Heart right ventricle (tissue), 16 donors: ENCODE data around the gene ROPN1. TPM values are rescaled to one million over a fixed set of nuclear protein-coding genes. Genes with fewer than 3 reads are reported as not detected.
A peak's percentile ranks its signal among the peaks of the same experiment; 100 is the strongest.
"Not testable (repeated sequence)": the region's sequence is repeated elsewhere in the genome, so short reads cannot be mapped to it uniquely, and the experiment has no call there.

Experiments used
- ATAC-seq, 8 donors: fragments of 200-7000 bp; cut with Tn5 transposase; one replicate each; pipeline ENCODE4 v1.9.1; 2020; ENCODE audit warnings: mild to moderate bottlenecking in 8 of 8, moderate library complexity in 8 of 8, moderate number of reproducible peaks in 1 of 8
- DNase-seq, 2 donors: peaks; one replicate each; pipeline ENCODE4 v3.0.0-alpha.2; 2020
- H3K27ac ChIP-seq, 10 donors: fragments of 200-600 bp; sonication (generic) in 2 of 10; one replicate each; pipeline versions ENCODE4 v1.5.0 to v1.8.0; 2020 to 2022; ENCODE audit warnings: mild to moderate bottlenecking in 3 of 10
- H3K27me3 ChIP-seq, 7 donors: fragments of 200-600 bp; one replicate each; pipeline ENCODE4 v1.8.0; 2021 to 2022; ENCODE audit warnings: mild to moderate bottlenecking in 2 of 7
- H3K36me3 ChIP-seq, 9 donors: fragments of 200-600 bp; sonication (generic) in 1 of 9; one replicate each; pipeline versions ENCODE4 v1.5.0 to v1.8.0; 2020 to 2022; ENCODE audit warnings: mild to moderate bottlenecking in 2 of 9
- H3K4me1 ChIP-seq, 9 donors: fragments of 200-600 bp; sonication (generic) in 1 of 9; one replicate each; pipeline versions ENCODE4 v1.5.0 to v1.8.0; 2020 to 2022; ENCODE audit warnings: mild to moderate bottlenecking in 4 of 9
- H3K4me3 ChIP-seq, 10 donors: fragments of 200-600 bp; sonication (generic) in 2 of 10; one replicate each; pipeline versions ENCODE4 v1.5.0 to v1.8.0; 2020 to 2022; ENCODE audit warnings: mild to moderate bottlenecking in 7 of 10, moderate library complexity in 2 of 10
- H3K9me3 ChIP-seq, 11 donors: fragments of 200-600 bp in 10 of 11; sonication (generic) in 2 of 11; one replicate each; pipeline versions ENCODE4 v1.5.0 to v1.8.0; 2013 to 2022; ENCODE audit warnings: mild to moderate bottlenecking in 2 of 11, control low read depth in 1 of 11, moderate library complexity in 1 of 11
- WGBS, 2 donors: extraction: QIAGEN DNeasy Blood & Tissue Kit; methylation state at CpG; one replicate each; pipeline ENCODE4 v1.1.7; 2013; ENCODE audit warnings: inconsistent platforms in 1 of 2; 5-methylcytosine and 5-hydroxymethylcytosine counted together
- intact Hi-C, 10 donors: fragments of 100-400 bp; cut with DNase I; formaldehyde crosslinking; loops; one replicate each; pipeline versions ENCODE4 v1.11.1 to v1.14.2; 2022
- polyA plus RNA-seq, 2 donors: library from polyadenylated mRNA; stranded (reverse); fragments of 200-250 nt; gene quantifications; one replicate each; pipeline ENCODE4 v1.2.3, GENCODE V29; 2013
- total RNA-seq, 10 donors: library from RNA; stranded (reverse); fragmentation: NEBNext Ultra II Directional in 3 of 10; extraction: Animal tissue kit (Norgen Biotek cat#: 25700) in 3 of 10; gene quantifications; one replicate each; pipeline versions ENCODE4 v1.2.1 to v1.2.4, GENCODE V29; 2021 to 2023
- TF ChIP-seq, protein P1 (sequence below), 9 donors: fragments of 200-600 bp; sonication (generic) in 2 of 9; IDR thresholded peaks; one replicate each; pipeline versions ENCODE4 v1.5.0 to v1.8.0; 2021 to 2022; ENCODE audit warnings: antibody characterized with exemption in 9 of 9, mild to moderate bottlenecking in 5 of 9, moderate library complexity in 1 of 9
- donor health status: Arrhythmogenic right ventricular cardiomyopathy.
- donor health status: ischemic (EF 13 %, LVEDD 7.1; RV severe dilation, severe dysfunction).
- donor health status: healthy with polysubstance abuse.
- donor health status: DM: no; HTN: yes; CAD: no.
- donor health status: DM: no; HTN: no; CAD: no.
- donor health status: ischemic (EF 25% LVEDD 6.9; RV normal size, moderate dysfunction).
- donor health status: ischemic (EF 25% LVEDD 5.7; RV mildly dilated, moderate dysfunction).
- donor health status: healthy.
- donor health status: DM: yes; HTN: yes; CAD: no.
- donor health status: Ischemic cardiomyopathy.
- donor health status: ischemic (EF 35%, LVEDD 5.7; RV mildly dilated, moderate dysfunction).
- donor health status: nonischemic (EF 11% LVEDD 7.7; RV severe dilation, severe dysfunction).
- donor health status: DM: yes; HTN: yes; CAD: no.
- donor health status: PGD.
- donor health status: ischemic (EF 29% LVEDD 5.4; RV normal size, mild dysfunction).
- donor health status: nonischemic (EF 23%, LVEDD 6.1; RV moderate dilation, normal function).

Gene ROPN1
- total and polyA plus RNA-seq, 12 donors, result 0.28 to 2.0 (median 0.42) TPM; not detected in 5

DNA sequence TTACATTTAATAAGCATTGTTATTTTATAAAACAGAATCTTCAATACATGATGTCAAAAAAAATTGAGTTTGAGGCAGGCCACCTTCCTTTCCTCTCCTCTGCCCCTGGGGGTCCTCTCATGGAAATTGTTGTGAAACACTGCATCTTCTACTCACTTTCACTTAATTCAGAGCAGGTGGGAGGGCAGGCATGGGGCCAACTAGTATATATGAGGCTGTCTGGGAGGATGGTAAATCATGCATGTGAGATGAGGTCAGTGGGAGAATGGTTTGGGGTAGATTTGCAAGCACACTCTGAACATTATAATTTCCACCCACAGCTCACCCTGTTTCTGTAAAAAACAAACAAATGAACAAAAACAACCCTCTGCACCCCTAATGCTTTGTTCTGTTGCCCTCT, 20.5 kb downstream of the ROPN1 start:
- no peaks in the 10 kb centered on the region for H3K9me3 ChIP-seq
- H3K4me3 ChIP-seq, result no peak overlapping the region
- peaks cover 0 to 15% (median 0%) of the 10 kb centered on the region in 7 donors for H3K27me3 ChIP-seq
- intact Hi-C loops, result loop anchor here in 1 of 10 donors (10.0 kb wide), 1 partner anchor 327 kb away; no protein-coding TSS in a partner anchor
- no peak overlapping the region for H3K27ac ChIP-seq
- H3K36me3 ChIP-seq, result no peaks in the 10 kb centered on the region
- ATAC-seq (no peak), DNase-seq (no peak)
- TF ChIP-seq, protein P1, sequence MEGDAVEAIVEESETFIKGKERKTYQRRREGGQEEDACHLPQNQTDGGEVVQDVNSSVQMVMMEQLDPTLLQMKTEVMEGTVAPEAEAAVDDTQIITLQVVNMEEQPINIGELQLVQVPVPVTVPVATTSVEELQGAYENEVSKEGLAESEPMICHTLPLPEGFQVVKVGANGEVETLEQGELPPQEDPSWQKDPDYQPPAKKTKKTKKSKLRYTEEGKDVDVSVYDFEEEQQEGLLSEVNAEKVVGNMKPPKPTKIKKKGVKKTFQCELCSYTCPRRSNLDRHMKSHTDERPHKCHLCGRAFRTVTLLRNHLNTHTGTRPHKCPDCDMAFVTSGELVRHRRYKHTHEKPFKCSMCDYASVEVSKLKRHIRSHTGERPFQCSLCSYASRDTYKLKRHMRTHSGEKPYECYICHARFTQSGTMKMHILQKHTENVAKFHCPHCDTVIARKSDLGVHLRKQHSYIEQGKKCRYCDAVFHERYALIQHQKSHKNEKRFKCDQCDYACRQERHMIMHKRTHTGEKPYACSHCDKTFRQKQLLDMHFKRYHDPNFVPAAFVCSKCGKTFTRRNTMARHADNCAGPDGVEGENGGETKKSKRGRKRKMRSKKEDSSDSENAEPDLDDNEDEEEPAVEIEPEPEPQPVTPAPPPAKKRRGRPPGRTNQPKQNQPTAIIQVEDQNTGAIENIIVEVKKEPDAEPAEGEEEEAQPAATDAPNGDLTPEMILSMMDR (IDR thresholded peaks at IDR 0.05), result no peak
- H3K4me1 ChIP-seq, result no peaks in the 10 kb centered on the region

DNA sequence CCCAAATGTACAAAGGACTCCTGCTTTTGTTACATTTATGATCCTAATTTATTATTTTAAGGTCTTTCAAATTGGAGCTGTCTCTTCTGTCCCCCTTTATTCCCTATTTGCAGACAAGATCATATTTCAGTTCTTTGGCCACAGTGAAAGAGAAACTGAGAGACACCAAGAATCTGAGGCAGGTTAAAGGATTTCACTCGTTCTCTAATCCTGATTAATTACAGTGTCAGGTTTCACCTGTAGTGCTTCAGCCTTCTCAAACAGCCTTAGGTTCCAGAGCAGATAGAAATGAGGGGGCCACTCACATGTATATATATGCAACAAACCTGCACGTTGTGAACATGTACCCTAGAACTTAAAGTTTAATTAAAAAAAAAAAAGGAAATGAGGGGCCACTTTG, 24.7 kb downstream of the ROPN1 start:
- H3K36me3 ChIP-seq, H3K9me3 ChIP-seq, DNase-seq, H3K4me1 ChIP-seq, H3K27ac ChIP-seq, intact Hi-C loops, ATAC-seq, H3K4me3 ChIP-seq: not testable (repeated sequence)
- WGBS, 2 donors, result 32 to 47% methylated on average over 2 of the region's 2 CpGs
- H3K27me3 ChIP-seq, result peaks cover 0 to 15% (median 0%) of the 10 kb centered on the region in 7 donors

DNA sequence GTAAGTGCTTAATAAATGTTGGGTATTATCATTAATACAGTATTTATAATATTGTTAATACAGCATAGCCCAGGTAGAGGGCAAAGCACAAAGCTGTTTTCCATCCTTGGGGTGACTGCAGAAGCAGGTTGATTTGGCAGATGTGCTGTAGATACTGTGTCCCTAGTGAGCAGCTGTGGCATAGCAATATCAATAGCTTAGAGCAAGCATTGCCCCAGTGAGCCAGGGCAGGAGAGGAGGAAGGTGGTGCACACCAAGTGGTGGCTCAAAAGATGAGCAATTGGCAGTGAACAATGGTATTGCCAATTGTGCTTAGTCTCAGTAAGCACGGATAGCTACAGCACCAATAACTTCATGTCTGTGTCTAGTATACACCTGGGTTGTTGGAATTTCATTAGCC, 25.1 kb downstream of the ROPN1 start:
- H3K27ac ChIP-seq, H3K4me1 ChIP-seq, H3K9me3 ChIP-seq, DNase-seq, intact Hi-C loops, ATAC-seq, H3K36me3 ChIP-seq, H3K4me3 ChIP-seq: not testable (repeated sequence)
- 50 to 69% methylated on average over 1 of the region's 1 CpG for WGBS, 2 donors
- peaks cover 0 to 15% (median 0%) of the 10 kb centered on the region in 7 donors for H3K27me3 ChIP-seq

DNA sequence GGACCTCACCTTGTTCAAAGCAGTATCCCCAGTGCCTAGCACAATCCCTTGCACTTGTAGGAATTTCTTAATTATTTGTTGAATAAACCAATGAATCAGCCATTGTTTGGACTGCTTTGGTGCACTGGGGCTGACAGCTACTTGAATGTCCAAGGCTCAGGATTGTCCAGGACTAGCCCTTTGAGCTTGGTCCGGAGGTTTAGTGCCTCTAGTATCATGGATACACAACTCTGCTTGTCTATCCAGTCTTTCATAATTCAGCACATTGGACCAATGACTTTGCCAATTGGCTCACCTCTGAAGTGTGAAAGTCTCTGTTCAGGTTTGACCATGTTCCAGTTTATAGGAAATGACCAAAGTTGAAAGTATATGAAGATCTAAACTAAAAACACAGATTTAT, 27.1 kb downstream of the ROPN1 start:
- H3K27ac ChIP-seq, H3K36me3 ChIP-seq, ATAC-seq, H3K4me3 ChIP-seq, DNase-seq, intact Hi-C loops, H3K9me3 ChIP-seq, H3K27me3 ChIP-seq: not testable (repeated sequence)
- peaks cover 0 to 11% (median 8%) of the 10 kb centered on the region in 9 donors for H3K4me1 ChIP-seq
- WGBS, 2 donors, result 92 to 93% methylated on average over 1 of the region's 1 CpG

DNA sequence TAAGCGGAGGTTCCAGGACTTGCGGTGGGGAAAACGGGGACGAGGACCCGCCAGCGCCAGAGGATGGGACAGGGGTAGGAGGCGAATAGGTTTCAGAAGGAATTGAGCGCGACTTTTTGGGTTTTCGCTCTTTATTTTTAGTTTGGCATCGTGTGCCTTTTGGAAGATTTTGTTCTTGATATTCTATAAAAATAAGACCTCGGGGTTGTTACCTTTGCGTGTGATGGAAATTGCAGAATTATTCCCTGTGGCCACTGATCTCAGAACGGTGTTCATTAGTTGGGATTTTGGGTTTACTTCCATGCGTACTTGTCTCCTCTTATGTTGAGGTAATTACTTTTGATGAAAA, 30.4 kb downstream of the ROPN1 start:
- Histone ChIP-seq H3K27me3 (no peaks in the 10 kb centered on the region), H3K4me1 (peaks cover 0 to 21% (median 9%) of the 10 kb centered on the region in 9 donors), H3K27ac (peak overlapping the region in 9 of 10 donors; percentile 68 to 84 (median 79)), H3K9me3 (no peaks in the 10 kb centered on the region), H3K4me3 (peak overlapping the region; percentile 67 to 85 (median 77)), H3K36me3 (peaks cover 0 to 2% (median 0%) of the 10 kb centered on the region in 9 donors)
- DNase-seq, result no peak
- intact Hi-C loops, result no loop called here
- TF ChIP-seq, protein P1 (IDR thresholded peaks at IDR 0.05), result no peak
- ATAC-seq, result no peak
- whole genome bisulfite sequencing, 2 donors, result 5 to 6% methylated on average over 15 of the region's 15 CpGs

DNA sequence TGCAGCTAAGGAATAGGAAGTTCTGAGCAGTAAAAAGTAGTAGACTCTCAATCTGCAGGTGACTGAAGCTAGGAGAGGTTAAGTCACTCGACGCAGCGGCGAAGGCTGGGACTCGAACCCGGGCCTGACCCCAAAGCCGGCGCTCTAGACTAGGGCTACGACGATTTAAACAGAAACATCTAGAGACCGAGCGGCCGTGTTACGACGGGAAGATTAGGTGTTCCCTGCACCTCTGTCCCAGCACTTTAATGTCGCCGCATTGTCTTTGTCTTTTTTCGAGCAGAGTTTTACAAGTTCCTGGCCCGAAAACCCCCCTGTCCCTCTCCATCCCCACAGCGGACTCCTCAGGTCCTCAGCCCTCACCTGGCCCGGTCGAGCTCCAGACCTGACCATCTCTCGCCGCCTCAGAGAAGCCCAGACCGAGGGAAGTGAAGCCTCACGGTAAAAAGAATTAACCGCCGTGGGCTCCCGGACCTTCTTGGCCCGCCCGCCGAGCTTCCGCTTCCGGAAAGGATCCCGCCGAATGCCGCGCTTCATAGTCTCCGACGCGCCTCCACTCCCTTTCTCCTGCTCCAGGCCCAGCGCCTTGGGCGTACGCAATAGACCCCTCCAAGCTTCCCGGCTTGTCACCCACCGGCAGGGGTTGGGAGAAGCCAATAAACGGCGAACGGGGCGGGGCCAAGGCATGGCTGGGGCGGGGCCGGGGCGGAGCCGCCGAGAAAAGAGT, 31.0 kb downstream of the ROPN1 start, which contains the start of gene CCDC14:
TSS of gene CCDC14 (minus strand) at position 449 of the 727 bp plus-strand sequence. CDS start at position 393, 56 bp downstream.
- 0% methylated on average over 55 of the region's 55 CpGs for WGBS, 2 donors
- DNase-seq, result peak; percentile 91 to 93
- Histone ChIP-seq H3K9me3 (no peaks in the 10 kb centered on the region), H3K4me1 (peaks cover 0 to 21% (median 9%) of the 10 kb centered on the region in 9 donors), H3K36me3 (peaks cover 0 to 8% (median 0%) of the 10 kb centered on the region in 9 donors), H3K4me3 (peak within 1 kb of the TSS; percentile 67 to 85 (median 77)), H3K27me3 (no peaks in the 10 kb centered on the region), H3K27ac (peak within 1 kb of the TSS in 9 of 10 donors; percentile 68 to 84 (median 79))
- TF ChIP-seq, protein P1 (IDR thresholded peaks at IDR 0.05), result peak in 2 of 9 donors; percentile 22 to 29
- ATAC-seq, result peak; percentile 99 to 100 (median 99)
- intact Hi-C loops, result no loop called here
